Esophagus muscularis mucosa (tissue), 4 donors: ENCODE measurements around the gene FAM118B. TPM values are rescaled to one million over a fixed set of nuclear protein-coding genes. Genes with fewer than 3 reads are reported as not detected.

Experiments used
- DNase-seq: peaks from one replicate; pipeline ENCODE4 v3.0.0-alpha.2; 2017; ENCODE audit errors: extremely low spot score
- H3K27ac ChIP-seq, 4 donors: fragments of 200-600 bp; sonication (generic); replicated peaks in 1 of 4; 1 replicate in 3 of 4; 2 replicates in 1 of 4; pipeline ENCODE4 v1.5.1; 2016 to 2019; ENCODE audit warnings: mild to moderate bottlenecking in 1 of 4
- H3K27me3 ChIP-seq, 4 donors: fragments of 200-600 bp; sonication (generic); one replicate each; pipeline versions ENCODE4 v1.5.1 to v1.6.0; 2016 to 2019
- H3K36me3 ChIP-seq, 4 donors: fragments of 200-600 bp; sonication (generic); one replicate each; pipeline ENCODE4 v1.5.1; 2016 to 2019
- H3K4me1 ChIP-seq, 4 donors: fragments of 200-600 bp; sonication (generic); one replicate each; pipeline ENCODE4 v1.5.1; 2016 to 2019
- H3K4me3 ChIP-seq, 4 donors: fragments of 200-600 bp; sonication (generic); 1 replicate in 2 of 4; 2 replicates in 2 of 4; pipeline ENCODE4 v1.5.1; 2016 to 2019; ENCODE audit warnings: mild to moderate bottlenecking in 4 of 4, moderate library complexity in 1 of 4
- H3K9me3 ChIP-seq, 4 donors: fragments of 200-600 bp; sonication (generic); 1 replicate in 3 of 4; 2 replicates in 1 of 4; pipeline ENCODE4 v1.5.1; 2016 to 2019
- EP300 ChIP-seq: sonication (generic); formaldehyde crosslinking; IDR thresholded peaks from one replicate; pipeline ENCODE4 v1.6.1; 2017; ENCODE audit warnings: antibody characterized with exemption
- POLR2A ChIP-seq: fragments of 450-650 bp; IDR thresholded peaks from one replicate; pipeline ENCODE4 v1.6.1; 2017; ENCODE audit warnings: antibody characterized with exemption, moderate library complexity, mild to moderate bottlenecking, low read depth
- POLR2AphosphoS5 ChIP-seq, 2 donors: sonication (generic); formaldehyde crosslinking; IDR thresholded peaks; one replicate each; pipeline ENCODE4 v1.6.1; 2017; ENCODE audit warnings: antibody characterized with exemption in 2 of 2
- WGBS: methylation state at CpG from one replicate; pipeline ENCODE4 v1.1.5; 2018; 5-methylcytosine and 5-hydroxymethylcytosine counted together
- intact Hi-C: fragments of 100-400 bp; cut with DNase I; formaldehyde crosslinking; loops from one replicate; pipeline ENCODE4 v1.15.1; 2023
- total RNA-seq, 4 donors: library from RNA; depleted of rRNA; stranded (reverse); fragments of >200 nt; gene quantifications; one replicate each; pipeline versions ENCODE4 v1.1.0 to v1.2.1, GENCODE V29; 2016
- TF ChIP-seq, protein P1 (sequence below), 3 experiments: fragments of 200-600 bp in 2 of 3; fragments of 450-650 bp in 1 of 3; sonication (generic) in 2 of 3; IDR thresholded peaks; one replicate each; pipeline ENCODE4 v1.5.1; 2017 to 2019; ENCODE audit warnings: antibody characterized with exemption in 3 of 3, mild to moderate bottlenecking in 2 of 3, moderate library complexity in 1 of 3

Gene FAM118B
- total RNA-seq, 4 donors from 2014 or later = 14.1 to 22.8 (median 17.9) TPM

- WGBS = 0% methylated on average over 15 of the region's 15 CpGs
- TF ChIP-seq, protein P1, sequence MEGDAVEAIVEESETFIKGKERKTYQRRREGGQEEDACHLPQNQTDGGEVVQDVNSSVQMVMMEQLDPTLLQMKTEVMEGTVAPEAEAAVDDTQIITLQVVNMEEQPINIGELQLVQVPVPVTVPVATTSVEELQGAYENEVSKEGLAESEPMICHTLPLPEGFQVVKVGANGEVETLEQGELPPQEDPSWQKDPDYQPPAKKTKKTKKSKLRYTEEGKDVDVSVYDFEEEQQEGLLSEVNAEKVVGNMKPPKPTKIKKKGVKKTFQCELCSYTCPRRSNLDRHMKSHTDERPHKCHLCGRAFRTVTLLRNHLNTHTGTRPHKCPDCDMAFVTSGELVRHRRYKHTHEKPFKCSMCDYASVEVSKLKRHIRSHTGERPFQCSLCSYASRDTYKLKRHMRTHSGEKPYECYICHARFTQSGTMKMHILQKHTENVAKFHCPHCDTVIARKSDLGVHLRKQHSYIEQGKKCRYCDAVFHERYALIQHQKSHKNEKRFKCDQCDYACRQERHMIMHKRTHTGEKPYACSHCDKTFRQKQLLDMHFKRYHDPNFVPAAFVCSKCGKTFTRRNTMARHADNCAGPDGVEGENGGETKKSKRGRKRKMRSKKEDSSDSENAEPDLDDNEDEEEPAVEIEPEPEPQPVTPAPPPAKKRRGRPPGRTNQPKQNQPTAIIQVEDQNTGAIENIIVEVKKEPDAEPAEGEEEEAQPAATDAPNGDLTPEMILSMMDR (IDR thresholded peaks at IDR 0.05) = no peak
- TF ChIP-seq POLR2AphosphoS5 (IDR thresholded peaks at IDR 0.05) (peak in 1 of 2 donors; percentile 12), EP300 (no peak), POLR2A (no peak)
- intact Hi-C loops = no loop called here
- DNase-seq = no peak
- H3K36me3 ChIP-seq = peaks cover 5 to 15% (median 14%) of the 10 kb centered on the region in 4 donors
- H3K4me1 ChIP-seq = peaks cover 16 to 34% (median 32%) of the 10 kb centered on the region in 4 donors
- no peaks in the 10 kb centered on the region for H3K9me3 ChIP-seq
- H3K4me3 ChIP-seq = peak overlapping the region; percentile 83 to 96 (median 88)
- H3K27ac ChIP-seq = peak overlapping the region; percentile 92 to 98 (median 95)
- H3K27me3 ChIP-seq = no peaks in the 10 kb centered on the region
Measured at GRCh38 chr11:126282361-126282735, 70.8 kb downstream of the FAM118B start.

- Histone ChIP-seq H3K9me3 (no peaks in the 10 kb centered on the region), H3K4me1 (peaks cover 16 to 34% (median 32%) of the 10 kb centered on the region in 4 donors), H3K4me3 (peak within 1 kb of the TSS; percentile 83 to 96 (median 88)), H3K27me3 (no peaks in the 10 kb centered on the region), H3K36me3 (peaks cover 7 to 15% (median 8%) of the 10 kb centered on the region in 4 donors), H3K27ac (peak within 1 kb of the TSS; percentile 92 to 98 (median 95))
- TF ChIP-seq POLR2A (no peak), POLR2AphosphoS5 (IDR thresholded peaks at IDR 0.05) (peak; percentile 25 to 61), EP300 (no peak)
- TF ChIP-seq, protein P1 (IDR thresholded peaks at IDR 0.05) = no peak
- intact Hi-C loops = no loop called here
- DNase-seq = no peak
- WGBS = under 1% methylated on average over 55 of the region's 82 CpGs
Measured at GRCh38 chr11:126282736-126283591, 71.4 kb downstream of the FAM118B start, which contains the start of gene TIRAP. TIRAP (plus strand) TSS chr11:126283093; CDS start chr11:126290895, 7,802 bp downstream.

DNA sequence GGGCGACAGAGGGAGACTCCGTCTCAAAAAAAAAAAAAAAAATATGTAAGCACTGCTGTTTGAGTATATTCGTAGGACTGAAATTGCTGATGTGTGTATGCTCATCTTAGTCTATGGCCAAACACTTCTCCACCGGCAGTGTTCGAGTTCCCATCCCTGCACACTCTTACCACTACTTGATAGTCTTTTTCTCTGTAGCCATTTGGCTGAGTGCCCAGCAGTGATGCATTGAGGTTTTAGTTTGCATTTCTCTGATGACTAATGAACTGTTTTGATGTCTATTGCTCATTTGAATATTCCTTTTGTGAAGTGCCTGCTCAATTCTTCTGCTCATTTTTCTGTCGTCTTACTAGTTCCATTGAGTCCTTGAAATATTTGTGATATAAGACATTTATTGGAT lies 73.2 kb downstream of the FAM118B start:
- DNase-seq = no peak
- H3K9me3 ChIP-seq = no peaks in the 10 kb centered on the region
- H3K4me3 ChIP-seq = no peak overlapping the region
- peaks cover 16 to 34% (median 32%) of the 10 kb centered on the region in 4 donors for H3K4me1 ChIP-seq
- intact Hi-C loops = no loop called here
- peak overlapping the region in 1 of 4 donors; percentile 95 for H3K27ac ChIP-seq
- TF ChIP-seq POLR2A = no peak
- TF ChIP-seq, protein P1 (IDR thresholded peaks at IDR 0.05) = no peak
- no peak for TF ChIP-seq EP300
- TF ChIP-seq POLR2AphosphoS5 (IDR thresholded peaks at IDR 0.05) = no peak
- H3K36me3 ChIP-seq = peaks cover 0 to 32% (median 11%) of the 10 kb centered on the region in 4 donors
- no peaks in the 10 kb centered on the region for H3K27me3 ChIP-seq
- 43% methylated on average over 6 of the region's 6 CpGs for WGBS

- no peak for TF ChIP-seq POLR2AphosphoS5 (IDR thresholded peaks at IDR 0.05)
- TF ChIP-seq POLR2A = no peak
- whole genome bisulfite sequencing = 89% methylated on average over 6 of the region's 6 CpGs
Measured at GRCh38 chr11:126288237-126288636, 76.7 kb downstream of the FAM118B start.

DNA sequence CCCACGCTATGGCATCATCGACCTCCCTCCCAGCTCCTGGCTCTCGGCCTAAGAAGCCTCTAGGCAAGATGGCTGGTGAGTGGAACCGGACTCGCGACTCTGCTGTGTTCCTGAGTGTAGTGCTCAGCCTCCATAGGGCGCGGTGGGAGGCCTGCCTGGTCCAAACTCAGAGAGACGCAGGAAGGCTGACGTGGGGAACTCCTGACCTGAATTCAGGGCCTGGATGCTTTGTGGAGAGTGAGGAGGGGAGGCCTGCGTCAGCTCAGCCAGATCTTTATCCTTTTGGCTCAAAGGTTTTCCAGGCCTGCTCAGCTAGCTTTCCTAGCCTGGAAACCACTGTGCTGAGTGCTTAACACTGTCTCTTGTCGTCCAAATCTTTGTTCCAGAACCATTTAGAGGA lies 79.3 kb downstream of the FAM118B start:
- no peak for TF ChIP-seq EP300
- no peak for TF ChIP-seq POLR2A
- TF ChIP-seq, protein P1 (IDR thresholded peaks at IDR 0.05) = no peak
- TF ChIP-seq POLR2AphosphoS5 (IDR thresholded peaks at IDR 0.05) = no peak
- Histone ChIP-seq H3K27me3 (no peaks in the 10 kb centered on the region), H3K36me3 (peaks cover 45 to 92% (median 56%) of the 10 kb centered on the region in 4 donors), H3K4me1 (no peaks in the 10 kb centered on the region), H3K4me3 (no peak overlapping the region), H3K27ac (no peak overlapping the region), H3K9me3 (no peaks in the 10 kb centered on the region)
- no peak for DNase-seq
- intact Hi-C loops = no loop called here
- WGBS = 81% methylated on average over 12 of the region's 12 CpGs

More at GRCh38 chr11:126288237-126288636, 76.7 kb downstream of the FAM118B start:
- Histone ChIP-seq H3K27me3 (no peaks in the 10 kb centered on the region), H3K4me3 (no peak overlapping the region), H3K9me3 (no peaks in the 10 kb centered on the region), H3K27ac (no peak overlapping the region), H3K36me3 (peaks cover 30 to 66% (median 43%) of the 10 kb centered on the region in 4 donors), H3K4me1 (peaks cover 7 to 22% (median 19%) of the 10 kb centered on the region in 4 donors)
- intact Hi-C loops = no loop called here
- DNase-seq = no peak
